Activated CD4-positive, alpha-beta T cell treated with anti-CD3 and anti-CD28 coated beads for 1 hour (primary cell): Measurements from ENCODE around the gene TACSTD2.
"Not testable (repeated sequence)": the region's sequence is repeated elsewhere in the genome, so short reads cannot be mapped to it uniquely, and the experiment has no call there.

Experiments
- DNase-seq: peaks from one replicate; pipeline ENCODE4 v3.0.0-alpha.2; 2020

The TACSTD2 gene

GRCh38 chr1:58586271-58586670, 9.2 kb upstream of the TACSTD2 start:
- DNase-seq, result no peak

DNA sequence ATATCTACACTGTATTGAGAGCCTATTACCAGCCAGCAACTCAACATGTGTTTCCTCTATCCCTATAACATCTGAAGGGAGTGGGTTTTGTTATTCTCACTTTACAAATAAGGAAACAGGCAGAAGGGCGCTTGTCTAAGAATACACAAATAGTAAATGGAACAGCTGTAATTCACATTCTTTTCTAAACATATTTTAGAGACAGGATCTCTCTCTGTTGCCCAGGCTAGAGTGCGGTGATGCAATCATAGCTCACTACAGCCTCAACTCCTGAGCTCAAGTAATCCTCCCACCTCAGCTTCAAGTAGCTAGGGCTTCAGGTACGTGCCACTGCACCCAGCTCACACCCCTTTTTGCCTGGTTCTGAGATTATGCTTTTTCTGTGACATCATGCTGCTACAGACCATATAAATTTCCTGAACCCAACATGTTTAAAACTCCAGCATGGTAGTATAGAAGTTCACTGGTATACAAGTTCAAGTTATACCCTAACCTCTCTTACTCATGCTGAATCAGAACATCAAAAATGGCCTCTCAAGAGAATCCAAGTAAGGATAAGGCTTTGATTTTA, 8.6 kb upstream of the TACSTD2 start:
- no peak for DNase-seq

DNA sequence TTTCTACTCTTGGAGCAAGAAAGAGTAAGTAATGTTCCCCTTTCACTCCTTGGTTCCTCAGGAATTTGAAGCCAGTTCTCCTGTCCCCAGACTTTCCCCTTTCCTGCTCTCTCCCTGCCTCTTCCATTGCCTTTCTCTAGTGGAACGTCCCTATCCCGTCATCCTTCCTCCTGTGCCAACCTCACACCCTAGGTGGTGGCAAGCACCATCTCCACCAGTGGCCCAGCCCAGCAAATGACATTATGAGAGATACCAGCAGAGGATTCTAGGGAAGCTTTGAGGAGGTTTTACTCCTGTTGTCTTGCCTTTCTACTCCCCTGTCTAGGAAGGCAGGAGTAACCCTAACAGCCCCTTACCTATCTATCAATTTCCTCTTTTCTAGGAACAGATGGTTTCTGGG, 8.1 kb upstream of the TACSTD2 start:
- no peak for DNase-seq

DNA sequence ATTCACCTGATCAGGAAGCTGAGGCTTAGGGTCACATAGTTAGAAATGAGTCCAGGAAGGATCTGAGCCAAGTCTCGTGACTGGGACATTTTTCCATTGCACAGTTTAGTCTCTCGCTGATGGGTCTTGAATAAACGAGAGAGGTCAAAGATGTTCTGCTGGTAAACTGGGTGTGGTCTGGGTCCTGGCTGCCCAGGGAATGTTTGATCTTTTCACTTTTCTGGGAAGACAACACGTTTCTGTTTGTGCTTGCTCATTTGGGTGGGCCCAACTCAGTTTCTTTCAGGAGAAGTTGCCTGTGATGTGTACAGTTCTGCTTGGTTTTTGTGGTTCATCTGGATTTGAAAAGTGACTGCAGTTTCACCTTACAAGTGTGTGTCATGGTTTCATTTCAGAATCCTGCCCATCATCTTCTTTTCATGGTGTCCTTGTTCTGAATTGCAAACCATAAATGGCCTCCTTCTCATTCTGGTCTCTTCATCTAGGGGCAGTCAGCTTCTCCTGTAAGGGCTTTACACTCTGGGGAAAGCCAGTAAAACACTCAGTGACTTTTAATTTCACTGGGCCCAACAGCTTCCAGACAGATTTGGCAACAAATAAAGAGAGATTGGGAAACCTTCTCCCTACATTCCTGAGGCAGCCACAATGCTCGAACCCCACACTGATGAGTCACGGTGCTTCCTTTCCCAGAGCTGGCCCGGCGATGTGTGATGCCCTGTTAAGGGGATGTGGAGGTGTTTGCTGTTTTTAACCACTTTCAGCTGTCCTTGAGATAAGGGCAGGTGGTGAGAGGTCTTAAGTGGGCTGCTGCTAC, 7.2 kb upstream of the TACSTD2 start:
- no peak for DNase-seq

- DNase-seq, result no peak
Observed at GRCh38 chr1:58583496-58583895, 6.4 kb upstream of the TACSTD2 start.

- not testable (repeated sequence) for DNase-seq
Observed at GRCh38 chr1:58582143-58582542, 5.1 kb upstream of the TACSTD2 start.

GRCh38 chr1:58581641-58582040, 4.6 kb upstream of the TACSTD2 start:
- DNase-seq, result no peak

DNA sequence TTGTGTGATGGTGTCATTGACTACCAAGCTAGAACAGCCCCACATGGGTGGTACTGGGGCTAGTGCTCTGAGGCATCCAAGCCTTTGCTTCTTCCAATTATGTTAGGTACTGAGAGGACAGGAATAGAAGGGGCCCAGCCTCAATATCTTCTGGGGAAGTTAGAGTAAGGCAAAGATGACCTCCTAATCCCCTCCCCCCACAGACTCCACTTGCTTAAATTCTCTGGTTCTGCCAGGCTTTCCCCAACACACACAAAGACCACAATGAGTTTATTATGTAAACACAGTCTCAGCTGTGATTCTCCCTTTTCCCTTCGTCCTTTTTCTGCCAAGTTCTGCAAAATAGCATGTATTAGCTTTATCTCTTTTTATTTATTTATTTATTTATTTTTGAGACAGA, 3.1 kb upstream of the TACSTD2 start:
- DNase-seq, result no peak

DNA sequence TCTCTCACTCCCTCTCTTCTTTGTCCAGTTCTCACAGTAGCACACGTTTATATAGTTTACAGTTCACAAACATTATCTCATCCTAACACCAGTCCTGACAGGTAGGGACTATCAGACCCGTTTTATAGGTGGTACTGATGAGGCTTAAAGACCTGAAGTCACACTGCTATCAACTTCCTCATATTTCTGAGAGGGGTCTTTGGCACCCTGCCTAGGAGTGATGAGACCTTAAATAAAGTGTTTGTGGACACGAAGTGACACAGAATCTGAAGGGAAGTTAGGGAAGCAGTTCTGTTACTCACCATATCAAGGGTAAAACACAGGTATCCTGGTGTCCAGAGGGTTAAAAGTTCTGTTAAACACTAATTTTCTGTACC, 590 bp upstream of the TACSTD2 start:
- no peak for DNase-seq

GRCh38 chr1:58576325-58576726, 726 bp downstream of the TACSTD2 start:
- DNase-seq, result no peak

GRCh38 chr1:58575551-58576324, 1.3 kb downstream of the TACSTD2 start:
- DNase-seq, result no peak

DNA sequence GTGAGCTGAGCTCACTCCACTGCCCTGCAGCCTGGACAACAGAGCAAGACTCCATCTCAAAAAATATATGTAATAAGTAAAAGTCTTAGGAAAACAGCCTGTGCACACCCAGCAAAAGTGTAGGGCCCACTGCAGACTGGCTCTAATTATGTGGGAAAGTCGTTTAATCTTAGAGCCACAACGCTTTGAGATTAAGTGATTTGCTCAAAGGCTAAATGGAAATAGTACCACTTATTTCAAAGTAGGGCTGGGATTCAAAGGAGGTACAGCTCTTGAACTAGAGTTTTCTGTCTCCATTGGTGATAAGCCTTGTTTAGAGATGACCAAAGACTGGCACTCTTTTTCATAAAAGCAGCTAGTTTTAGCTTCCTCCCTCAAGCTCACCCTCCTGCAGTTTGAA, 2.2 kb downstream of the TACSTD2 start:
- no peak for DNase-seq

DNA sequence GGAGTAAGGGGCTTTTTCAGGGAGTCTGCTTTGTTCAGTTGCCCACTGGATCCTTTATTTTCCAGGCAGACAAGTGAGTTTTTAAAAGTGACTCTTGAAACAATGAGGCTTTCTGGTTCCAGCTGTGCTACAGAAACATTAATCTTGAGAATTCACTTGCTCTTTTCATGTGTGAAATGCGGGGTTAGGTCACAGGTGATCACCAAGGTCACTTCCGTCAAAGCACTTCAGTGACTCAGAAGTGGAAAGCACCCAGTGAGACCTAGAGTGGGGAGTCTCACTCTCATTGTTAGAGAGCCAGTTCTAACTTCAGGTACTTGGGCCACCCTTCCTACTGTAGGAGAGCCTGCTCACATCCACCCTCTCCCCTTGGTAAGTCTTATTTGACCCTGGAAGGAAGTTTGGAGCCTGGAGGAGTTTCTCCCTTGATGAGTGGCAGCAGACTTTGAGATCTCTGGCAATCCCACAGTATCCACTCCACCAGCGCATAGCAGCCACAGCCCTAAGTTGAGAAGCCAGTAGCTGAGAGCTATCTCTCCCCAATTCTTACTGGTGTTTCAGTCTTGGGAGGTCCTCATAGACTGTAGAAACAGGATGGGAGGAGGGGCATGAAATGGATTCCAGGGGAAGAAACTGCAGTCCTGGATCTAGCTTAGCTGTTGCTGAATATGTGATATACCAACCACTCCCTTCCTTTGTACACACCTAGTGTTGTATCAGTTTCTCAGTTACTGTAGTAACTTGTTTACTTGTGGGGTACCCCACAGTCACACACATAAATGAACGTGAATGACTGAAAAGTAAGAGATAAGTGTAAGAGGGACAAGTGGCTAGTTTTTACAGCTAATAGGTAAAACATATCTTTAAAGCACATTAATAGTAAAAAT, 3.1 kb downstream of the TACSTD2 start:
- no peak for DNase-seq

GRCh38 chr1:58573138-58573537, 3.9 kb downstream of the TACSTD2 start:
- DNase-seq, result no peak

DNA sequence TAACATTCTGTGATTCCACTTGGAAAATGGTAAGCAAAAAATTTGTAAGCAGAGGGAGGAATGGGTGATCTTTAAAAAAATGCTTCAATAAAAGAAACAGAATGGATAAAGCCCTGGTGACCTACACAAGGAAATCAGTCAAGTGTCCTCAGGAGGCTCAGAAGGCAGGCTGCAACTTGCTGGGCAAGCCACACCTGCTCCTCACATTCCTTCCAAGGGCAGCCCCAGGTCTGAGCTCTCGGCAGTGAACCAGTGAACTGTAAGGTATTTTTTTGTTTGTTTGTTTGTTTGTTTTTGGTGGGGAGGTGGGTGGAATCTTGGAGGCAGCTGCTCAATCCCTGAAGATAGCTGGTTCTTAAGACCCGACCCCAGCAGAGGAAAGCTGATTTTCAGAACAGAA, 4.4 kb downstream of the TACSTD2 start:
- no peak for DNase-seq

GRCh38 chr1:58571616-58572015, 5.4 kb downstream of the TACSTD2 start:
- DNase-seq, result no peak

- no peak for DNase-seq
Observed at GRCh38 chr1:58570817-58571216, 6.2 kb downstream of the TACSTD2 start.

DNA sequence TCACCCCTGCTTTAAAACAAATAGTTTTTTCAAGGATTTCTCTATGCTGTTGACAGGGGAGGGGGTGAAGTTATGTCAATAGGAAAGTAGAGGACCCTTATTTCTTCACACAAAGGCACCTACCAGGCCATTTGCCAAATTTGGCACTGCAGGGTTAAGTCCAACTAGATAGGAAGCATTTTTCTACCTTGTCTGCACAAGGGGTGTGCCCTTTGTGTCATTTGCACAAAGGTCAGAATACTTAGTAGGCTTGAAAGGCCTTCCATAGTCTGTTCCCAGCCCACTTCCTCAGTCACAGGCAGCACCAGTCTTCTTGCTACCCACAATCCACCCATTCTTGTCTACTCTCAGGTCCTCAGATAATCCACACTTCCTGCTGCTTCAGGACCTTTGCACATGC, 7.0 kb downstream of the TACSTD2 start:
- no peak for DNase-seq

GRCh38 chr1:58568911-58569310, 8.1 kb downstream of the TACSTD2 start:
- no peak for DNase-seq

DNA sequence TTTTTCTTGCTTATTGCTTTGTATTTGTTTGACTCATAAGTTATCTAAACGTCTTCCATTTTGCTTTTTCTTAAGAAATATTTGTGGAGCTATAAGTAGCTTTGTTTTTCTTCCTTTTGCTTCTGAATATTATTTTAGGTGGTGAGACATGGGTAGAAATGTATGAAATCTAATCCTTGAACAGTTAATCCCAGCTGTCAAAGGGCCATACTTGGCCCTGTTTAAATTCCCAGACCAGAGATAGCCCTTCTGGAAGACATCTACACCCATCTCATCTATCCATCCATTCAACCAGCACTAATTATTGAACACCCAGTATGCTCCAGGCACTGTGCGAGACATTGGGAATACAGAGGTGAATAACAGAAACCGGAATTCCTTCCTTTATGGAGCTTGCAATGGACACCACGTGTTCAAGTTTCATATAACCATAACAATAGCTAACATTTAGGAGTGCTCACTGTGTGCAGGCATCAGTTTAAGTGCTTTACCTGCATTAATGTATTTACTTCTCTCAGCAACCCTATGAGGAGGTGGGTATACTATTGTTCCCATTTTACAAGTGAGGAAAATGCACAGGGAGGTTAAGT, 8.7 kb downstream of the TACSTD2 start:
- no peak for DNase-seq

DNA sequence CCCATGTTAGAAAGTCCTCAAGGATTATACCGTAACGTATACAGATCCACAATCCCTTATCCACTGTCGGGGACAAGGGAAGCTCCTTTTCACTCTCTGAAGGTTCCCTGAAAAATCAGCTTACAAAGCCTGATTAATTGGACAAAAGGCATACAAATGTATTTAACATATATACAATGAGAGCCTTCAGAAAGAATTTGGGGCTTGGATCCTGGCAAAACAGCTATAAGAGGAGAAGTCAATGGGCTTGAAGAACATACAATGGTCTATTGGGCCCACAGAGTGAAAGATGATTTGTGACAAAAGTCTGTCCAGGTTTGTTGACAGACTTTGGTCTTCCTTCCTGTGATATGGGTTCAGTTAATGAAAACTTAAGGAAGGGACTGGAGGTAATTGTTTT, 10.7 kb downstream of the TACSTD2 start:
- no peak for DNase-seq

DNA sequence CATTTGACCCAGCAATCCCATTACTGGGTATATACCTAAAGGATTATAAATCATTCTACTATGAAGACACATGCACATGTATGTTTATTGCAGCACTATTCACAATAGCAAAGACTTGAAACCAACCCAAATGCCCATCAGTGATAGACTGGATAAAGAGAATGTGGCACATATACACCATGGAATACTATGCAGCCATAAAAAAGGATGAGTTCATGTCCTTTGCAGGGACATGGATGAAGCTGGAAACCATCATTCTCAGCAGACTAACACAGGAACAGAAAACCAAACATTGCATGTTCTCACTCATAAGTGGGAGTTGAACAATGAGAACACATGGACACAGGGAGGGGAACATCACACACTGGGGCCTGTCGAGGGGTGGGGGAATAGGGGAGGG, 13.3 kb downstream of the TACSTD2 start:
- not testable (repeated sequence) for DNase-seq

GRCh38 chr1:58561633-58562032, 15.4 kb downstream of the TACSTD2 start:
- no peak for DNase-seq
